NCI-H2029 (cell line): ENCODE data around the gene NOS1AP.

Source experiments
- DNase-seq: peaks from one replicate; lab custom pipeline; 2025; lab: John Stamatoyannopoulos, UW

Gene NOS1AP

DNA sequence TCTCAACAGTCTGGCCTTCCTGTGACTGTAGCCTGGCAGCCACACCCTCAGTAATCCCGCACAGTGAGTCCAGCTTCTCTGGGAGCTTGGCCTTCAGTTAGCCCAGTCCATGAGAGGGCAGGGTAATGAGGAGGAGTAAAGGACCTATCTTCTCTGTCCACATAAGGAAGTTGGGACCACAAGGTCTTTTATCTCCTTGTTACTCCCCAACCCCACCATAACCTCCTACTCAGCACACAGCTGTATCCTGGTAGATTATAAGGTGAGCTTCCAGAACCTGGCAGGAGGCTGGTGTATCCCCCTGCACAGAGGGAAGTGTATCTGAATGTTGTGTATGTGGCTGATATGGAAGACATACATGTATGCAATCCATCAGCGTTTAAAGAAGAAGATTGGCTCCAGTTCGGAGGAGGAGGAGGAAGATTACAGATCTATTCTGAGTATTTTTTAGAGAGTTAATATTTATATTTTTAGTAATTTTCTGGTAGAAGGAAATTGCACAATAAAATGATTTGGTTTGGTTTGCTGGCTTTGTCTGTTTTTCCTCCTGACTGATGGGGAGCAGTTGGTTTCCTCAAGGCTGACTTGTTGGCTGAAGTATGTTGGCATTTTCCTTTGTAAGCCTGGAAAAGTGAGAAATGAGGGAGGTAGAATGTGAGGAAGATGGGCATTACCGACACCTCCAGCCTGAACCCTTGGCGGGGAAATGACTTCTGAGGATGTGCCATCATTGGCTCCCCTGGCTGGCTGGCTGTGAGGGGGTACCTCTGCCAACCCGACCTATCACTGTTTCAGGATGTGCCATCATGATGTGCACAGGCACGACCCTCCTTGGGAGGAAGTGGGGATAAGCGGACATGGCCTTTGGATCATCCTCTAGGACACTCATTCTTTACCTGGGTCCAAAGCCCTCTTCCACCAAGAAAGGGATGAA, 317.1 kb downstream of the NOS1AP start:
- no peak for DNase-seq

DNA sequence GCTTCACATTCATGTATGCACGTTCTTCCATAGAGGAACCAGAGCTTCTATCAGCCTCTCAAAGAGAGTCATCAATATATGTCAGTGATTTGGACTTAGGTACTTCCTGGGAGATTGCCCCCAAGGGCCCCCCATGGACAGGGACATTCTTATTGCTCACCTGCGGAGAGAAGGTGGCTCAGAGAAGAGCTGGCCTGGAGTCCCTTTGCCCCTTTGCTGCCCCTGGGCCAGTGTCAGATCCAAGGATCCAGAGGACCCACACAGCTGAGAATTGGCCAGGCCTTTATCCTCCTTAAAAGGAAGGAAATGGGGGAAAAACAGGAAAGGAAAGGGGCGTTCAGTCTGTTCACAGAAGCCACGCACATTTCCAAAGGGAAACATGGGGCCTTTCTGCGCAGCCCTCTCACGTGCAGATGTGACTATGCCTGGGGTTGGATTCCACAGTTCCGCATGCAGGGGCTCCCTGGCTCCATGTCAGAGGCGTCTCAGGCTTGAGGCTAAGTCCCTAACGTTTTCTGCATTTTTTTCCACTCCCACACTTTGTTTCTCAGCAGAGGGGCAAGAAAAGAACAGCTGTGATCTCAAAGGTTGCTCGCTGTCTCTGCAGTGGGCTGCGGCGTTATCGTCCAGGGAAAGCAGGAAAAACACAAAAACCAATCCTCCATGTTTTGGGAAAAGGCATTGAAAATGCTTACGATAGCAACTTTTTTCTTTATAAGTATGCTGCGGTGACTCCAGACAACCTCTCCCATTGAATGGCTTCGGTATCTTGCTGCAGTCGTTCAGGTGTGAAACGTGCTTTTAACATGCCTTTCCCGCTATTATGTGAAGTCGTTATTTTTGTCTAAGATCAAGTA, 318.0 kb downstream of the NOS1AP start:
- no peak for DNase-seq

DNA sequence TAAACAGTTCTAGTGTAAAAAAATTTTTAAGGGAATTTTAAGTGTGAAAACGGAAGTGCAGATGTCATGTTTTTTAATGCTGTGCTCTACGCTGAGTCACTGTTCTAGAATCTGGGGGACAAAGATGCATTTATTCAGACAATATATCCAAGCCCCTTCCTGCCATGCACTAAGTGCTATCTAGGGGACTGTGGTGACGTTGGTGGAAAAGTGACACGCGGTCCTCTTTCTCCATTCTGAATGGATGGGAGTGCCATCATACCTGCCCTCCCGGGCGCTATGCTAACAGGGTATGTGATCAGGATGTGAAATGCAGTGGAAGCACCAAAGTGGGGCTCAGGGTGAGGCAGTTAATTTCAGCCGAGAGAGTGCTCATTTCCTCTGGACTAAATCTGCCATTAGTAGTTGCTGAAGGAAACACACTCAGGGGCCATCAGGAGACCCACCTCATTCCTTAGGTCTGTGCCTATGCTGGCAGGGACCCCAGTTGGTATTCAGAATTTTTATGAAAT, 318.6 kb downstream of the NOS1AP start:
- no peak for DNase-seq

DNA sequence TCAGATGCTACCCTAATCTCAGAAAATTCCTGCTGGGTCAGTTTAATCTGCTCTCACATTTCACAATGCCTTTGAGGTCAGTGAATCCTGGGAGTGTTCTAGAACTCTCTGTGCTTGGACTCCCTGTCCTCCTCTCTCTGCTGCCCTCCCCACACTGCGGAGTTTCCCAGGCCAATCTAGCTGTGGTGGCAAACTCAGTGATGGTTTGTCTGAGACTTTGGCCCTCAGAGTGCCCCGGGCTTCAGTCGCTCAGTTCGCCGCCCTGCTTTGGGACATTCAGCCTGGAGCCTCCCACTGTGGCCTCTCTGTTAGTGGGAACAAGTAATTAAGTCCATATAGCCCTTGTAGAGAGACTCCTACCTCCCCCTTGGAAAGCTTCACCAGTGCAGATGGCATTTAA, 319.1 kb downstream of the NOS1AP start:
- no peak for DNase-seq

DNA sequence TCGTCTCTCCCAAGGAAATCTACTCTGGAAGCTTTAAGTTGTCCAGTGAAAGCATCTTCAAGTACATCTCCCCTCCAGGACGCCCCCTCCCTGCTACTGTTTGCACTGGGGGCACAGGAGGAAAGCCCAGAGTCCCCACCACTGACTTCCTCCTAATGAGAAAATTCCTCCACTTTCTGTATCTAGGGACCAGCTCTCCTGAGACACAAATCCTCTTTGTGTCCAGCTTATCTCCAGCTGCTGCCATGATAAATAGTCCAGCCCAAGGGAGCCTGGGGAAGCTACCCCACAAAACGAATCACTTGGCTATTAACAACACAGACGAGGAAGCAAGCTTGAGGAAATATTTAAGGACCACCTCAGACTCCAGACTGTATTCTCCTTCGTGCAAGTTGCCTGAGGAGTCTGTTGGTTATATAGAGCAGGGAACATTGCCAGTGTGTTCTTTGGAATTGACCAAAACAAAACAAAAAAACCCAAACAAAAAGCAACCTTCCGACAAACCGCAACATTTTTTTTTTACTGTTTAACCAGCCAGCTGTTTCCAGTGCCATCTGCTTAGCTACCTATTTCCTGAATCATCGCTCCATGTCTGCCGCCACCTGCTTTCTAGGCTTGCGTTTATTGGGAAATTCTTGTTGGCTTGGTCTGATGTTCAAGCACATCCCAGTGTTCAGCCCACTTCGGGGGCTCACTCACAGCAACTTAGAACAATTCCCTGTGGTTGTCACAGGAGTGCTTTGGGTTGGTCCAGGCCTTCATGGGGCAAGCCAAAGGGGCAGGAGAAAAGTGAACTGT, 319.7 kb downstream of the NOS1AP start:
- peak; percentile 34 for DNase-seq

DNA sequence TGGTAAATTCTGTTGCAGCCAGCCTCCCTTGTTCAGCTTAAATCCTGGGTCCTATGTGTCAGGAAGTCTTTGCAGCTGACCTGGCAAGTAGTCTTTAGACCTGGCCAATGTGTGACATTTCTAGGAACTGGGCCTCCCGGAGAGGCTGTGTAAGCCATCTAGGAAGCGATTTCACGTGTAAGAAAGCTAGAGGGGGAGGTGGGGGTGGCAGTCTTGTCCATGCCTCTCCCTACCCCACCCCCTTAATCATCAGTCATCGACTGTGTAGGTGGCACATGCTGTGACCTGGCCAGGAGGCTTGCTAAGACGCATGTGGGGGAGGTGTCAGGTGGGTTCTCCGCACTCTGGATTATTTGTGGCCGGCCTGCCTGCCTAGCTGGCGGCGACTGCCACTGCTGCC, 320.5 kb downstream of the NOS1AP start:
- DNase-seq, result no peak

DNA sequence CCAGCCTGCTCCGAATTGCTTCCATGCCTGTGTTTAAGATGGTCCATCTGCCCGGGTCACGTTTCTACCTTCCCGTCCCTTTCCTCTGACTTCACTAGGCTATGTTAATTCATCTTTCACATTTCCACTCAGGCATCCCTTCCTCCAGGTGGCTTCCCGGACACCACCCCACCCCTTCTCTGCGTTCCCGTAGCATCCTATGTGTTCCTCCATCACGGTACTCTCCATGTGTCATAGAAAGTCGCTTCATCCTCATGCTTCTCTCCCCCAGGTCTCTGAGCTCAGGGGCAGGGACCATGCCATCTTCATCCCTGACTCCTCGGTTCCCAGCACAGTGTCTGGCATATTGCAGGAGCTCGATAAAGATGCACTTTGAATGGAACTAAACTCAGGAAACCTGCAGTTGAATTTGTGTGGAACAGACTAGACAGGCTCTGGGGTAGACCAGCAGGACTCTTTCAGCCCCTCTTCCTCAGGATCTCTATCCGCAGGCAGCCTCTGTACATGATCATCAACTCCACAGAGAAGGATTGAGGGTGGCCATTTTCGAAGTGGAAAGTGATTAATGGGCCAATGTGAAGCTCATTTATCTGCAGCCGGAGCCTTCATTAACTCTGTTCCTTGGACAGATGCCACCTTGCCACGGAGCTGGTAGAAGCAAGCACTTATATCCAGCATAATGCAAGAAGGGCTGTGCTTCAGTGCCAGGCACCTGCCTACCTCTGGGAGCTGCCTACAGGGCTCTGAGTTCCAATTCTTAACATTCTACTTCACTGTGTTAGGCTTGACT, 321.1 kb downstream of the NOS1AP start:
- DNase-seq, result peak; percentile 33

DNA sequence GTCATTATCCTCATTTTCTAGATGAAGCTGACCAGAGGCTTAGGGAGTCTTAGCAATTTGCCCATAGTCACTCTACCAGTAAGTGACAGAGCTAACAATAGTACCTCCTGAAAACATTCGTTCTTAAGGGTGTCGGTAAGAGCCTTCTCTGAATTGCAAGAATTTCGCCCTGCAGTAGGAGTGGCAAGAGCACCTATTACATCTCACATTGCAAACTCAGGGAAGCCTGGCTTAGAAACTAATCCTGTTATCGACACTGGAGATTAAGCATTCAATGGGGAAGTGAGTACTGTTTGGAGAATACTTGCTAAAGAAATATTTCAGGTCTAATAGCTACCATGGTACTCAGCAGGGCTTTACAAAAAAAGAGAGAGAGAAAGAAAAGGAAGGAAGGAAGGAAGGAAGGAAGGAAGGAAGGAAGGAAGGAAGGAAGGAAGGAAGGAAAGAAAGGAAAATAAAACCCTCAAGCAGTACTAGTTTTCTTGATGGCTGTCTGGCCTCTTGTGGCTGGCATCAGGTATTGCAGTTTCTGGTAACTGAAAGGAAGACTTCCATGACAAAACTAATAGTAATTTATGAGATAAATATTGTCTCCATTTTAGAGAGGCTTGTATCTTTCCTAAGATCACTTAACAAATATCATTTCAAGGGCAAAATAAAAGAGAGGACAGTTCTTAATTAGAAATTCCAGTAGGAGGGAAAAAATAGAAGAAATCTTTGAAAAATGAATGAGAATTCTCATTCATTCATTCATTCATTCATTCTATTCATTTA, 322.5 kb downstream of the NOS1AP start:
- peak; percentile 21 for DNase-seq

DNA sequence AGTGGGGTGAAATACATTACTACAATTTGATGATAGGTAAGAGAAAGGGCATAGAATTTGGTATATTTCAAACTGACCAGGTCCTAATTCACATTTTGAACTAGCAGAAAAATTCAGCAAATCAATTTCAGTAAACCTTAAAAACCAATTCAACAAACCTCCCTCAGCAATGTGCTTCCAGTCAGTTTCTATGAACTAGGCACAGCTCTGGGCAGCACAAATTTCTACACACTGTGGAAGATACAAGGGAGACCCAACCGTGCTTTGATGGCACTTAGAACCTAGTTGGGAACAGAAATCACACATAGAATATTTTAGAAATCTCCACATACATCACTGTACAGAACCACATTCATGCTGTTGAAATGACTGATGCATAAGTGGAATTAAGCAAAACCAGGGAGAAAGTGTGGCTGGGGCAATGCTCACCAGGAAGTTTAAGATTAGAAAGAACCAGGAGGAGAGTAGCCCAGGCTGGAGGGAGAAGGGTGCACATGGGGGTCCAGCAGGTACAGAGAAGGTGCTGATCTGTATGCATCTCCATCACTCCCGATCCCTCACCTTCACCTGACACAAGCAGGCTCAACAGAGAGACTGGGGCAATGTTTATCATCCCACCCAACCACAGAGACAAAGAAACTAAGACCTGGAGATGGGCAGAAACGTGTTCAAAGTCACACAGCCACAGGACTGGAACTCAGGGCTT, 326.9 kb downstream of the NOS1AP start:
- DNase-seq, result no peak

DNA sequence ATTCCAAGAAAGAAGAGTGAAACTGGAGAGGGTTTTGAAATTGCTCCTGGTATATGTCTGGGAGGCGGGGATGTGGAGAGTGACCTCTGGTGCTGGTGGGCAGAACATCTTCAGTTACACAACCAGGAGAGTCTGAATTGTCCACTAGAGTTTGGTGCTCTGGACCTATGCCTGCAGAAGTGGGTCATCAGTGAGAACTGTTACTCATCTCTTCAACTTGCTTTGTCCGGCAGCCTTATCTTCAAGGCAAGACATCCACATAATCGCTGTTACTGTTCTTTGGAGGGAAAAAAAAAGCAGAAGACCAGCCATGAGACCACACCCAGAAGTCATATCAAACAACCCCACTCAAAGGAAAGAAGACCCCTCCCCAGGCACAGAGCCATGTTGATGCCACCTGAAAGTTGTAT, 327.6 kb downstream of the NOS1AP start:
- DNase-seq, result no peak

DNA sequence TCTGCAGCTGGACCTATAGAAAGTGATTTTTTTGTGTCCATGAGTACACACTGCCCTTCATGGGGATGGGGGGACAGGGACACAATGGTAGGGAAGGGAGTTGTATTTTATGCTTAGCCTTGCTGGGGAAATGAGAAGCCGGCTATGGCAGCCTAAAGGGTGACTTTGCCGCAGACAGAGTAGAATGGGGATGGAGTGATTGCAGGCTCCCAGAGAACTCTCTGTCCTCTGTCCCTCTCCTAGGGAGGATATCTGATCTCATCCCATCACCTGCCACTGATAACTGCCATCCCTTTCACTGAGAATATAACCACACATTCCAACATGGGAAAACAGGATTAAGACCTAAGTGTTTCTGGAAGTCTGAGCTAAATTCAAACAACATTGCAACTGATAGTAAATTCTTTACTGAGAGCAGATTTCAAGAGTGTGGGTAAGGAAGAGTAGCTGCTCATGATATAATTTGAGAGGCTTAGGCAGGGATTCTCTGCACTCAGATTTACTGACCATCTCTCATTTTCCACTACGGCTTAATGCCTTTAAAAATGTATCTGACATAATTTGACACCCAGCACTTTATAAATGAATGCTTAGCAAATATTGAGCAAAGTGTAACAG, 328.6 kb downstream of the NOS1AP start:
- DNase-seq, result peak; percentile 1

DNA sequence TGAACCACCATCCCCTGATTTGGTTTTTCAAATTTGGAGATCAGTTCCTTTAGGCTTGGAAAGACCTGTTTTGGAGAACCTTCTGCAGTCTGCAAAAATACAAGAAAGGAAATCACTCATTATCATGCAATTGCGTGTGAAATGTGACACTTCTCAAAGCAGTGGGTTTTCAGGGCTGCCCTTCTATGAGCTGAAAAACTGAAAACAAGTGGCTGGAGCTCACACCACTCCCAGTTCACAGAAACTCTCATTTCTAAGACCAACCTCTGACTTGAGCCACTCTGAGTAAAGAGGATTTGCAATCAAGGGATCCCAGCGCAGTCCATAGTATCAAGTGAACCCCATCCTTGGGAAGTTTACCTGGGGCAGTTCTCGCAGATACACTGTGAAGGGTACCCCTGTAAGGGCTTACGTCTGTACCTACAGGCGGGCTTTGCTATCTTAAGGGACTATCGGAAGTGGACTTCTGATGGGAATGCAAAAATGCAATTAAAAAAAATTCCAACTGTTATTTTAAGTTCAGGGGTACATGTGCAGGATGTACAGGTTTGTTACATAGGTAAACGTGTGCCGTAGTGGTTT, 329.6 kb downstream of the NOS1AP start:
- DNase-seq, result no peak

DNA sequence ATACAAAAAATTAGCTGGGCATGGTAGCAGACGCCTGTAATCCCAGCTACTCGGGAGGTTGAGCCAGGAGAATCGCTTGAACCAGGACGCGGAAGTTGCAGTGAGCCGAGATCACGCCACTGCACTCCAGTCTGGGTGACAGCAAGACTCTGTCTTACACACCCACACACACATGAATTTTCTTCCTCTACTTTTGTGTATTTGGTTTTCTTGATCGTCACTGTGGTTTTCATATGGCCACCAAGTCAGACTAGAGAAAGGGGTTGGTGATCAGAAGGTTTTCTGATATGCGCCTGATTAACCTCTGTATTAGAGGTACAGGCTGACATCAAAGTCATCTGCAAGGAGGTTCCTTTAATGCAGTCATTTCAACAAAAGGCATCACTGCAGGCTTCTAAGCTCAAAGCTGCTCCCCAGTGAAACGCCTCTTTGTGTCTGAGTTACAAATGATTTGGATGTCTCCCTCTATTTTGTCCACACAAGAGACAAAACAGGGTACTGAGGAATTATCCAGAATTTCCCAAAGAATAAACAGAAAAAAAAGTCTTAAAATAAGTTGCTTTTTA, 331.4 kb downstream of the NOS1AP start:
- DNase-seq, result no peak

DNA sequence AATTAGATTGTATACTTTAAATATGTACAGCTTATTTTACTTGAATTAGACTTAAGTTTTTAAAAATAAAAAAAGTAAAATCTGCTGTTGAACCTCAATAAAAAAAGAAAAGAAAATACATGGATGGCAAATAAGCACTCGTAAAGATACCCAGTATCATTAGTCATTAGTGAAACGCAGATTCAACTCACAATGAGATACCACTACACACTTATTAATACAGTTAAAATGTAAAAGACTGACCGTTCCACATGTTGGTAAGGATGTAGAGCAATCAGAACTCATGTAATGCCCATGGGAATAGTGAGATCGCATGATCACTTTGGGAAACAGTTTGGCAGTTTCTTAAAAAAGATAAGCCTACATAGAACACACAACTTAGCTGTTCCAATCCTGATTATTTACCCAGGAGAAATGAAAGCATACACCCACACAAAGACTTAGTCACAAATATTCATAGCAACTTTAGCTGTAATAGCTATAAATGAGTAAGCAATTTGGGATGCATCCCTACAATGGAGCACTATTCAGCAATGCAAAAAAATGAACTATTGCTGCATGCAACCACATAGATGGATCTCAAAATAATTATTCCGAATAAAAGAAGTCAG, 335.2 kb downstream of the NOS1AP start:
- no peak for DNase-seq

DNA sequence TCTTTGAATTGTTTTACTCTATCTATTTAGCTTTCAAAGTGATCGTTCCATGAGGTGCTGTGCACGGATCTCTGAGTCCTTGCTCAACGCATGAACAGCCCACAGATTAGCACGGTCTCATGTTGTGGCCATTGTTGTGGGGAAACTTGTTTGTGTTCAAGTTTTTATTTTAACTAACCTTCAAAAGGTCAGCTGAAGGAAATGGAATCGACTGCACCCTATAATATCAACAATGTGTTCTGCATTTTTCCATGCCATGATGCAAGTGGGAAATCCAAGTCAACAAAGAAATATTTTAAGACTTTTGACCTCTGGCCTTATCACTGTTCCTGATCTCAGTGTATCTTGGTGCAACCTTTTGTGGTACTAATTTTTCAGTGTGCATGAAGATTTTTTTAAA, 336.3 kb downstream of the NOS1AP start:
- DNase-seq, result no peak

DNA sequence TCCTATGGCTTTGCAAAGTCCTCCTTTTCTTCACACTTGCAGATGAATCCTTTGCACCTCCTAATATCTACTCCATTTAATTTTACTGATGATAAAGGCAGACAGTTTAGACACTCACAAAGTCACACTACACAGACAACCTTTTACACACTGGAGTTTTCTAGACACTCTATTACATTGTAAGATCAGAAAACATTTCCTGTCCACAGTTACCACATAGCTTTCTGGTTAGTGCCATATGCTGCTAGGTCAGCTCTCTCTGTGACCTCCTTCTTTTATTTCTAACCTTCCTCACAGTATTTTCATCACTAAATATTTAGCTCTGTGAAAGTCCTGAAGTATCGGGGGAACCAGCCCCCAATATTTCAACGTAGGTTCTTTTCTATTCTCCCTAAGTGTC, 337.3 kb downstream of the NOS1AP start:
- no peak for DNase-seq

DNA sequence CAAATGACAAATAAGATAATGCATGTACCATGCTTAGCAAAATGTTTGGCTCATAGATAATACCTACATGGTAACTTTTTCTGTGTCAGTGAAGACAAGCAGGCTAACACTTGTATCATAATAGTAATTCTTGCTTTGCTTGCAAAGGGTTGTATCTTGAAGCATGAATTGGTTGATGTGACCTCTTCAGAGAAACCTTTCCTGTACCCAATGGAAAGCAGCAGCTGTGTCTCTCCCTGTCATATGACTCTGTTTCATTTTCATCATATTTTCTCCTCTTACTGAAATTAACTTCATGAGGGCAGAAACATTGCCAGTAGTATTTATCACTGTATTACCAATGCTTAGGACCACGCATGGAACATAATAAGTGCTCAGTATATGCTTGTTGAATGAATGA, 338.0 kb downstream of the NOS1AP start:
- no peak for DNase-seq

DNA sequence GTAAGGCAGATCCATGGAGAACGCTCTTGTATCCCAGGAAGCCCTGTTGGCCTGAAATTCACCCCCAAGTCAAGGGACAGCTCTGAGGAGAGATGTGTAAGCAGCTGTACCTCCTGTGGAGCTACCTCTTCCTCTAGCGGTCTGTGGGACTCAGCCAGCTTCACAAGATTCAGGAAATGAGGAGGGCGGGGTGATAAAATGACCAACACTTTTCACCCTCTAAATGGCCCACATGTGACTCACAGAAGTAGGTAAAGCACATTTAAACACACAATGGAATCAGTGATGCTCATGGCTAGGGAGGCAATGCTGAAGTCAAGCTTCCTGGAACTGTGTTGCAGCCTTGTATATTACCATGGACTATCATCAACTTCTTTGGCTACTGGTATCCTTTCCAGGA, 342.5 kb downstream of the NOS1AP start, which contains the start of gene SH2D1B:
TSS of gene SH2D1B (minus strand) at position 135 of the 400 bp plus-strand sequence. CDS start at position 15, 120 bp downstream.
- no peak for DNase-seq
